GM23248 (cell line): ENCODE results near the gene RAB6B.
"Not testable (repeated sequence)": the region's sequence is repeated elsewhere in the genome, so short reads cannot be mapped to it uniquely, and the experiment has no call there.

ENCODE experiments used
- EZH2 ChIP-seq: fragments of 200-600 bp; sonication (generic); IDR thresholded peaks from 2 replicates; pipeline ENCODE4 v1.6.1; 2018; ENCODE audit warnings: antibody characterized with exemption, mild to moderate bottlenecking; ENCODE audit not compliant: insufficient read depth, poor library complexity, severe bottlenecking
- EZH2phosphoT487 ChIP-seq: fragments of 200-600 bp; sonication (generic); IDR thresholded peaks from 2 replicates; pipeline ENCODE4 v1.6.1; 2018; ENCODE audit warnings: antibody characterized with exemption, moderate library complexity, mild to moderate bottlenecking, low read depth; ENCODE audit not compliant: insufficient read depth

DNA sequence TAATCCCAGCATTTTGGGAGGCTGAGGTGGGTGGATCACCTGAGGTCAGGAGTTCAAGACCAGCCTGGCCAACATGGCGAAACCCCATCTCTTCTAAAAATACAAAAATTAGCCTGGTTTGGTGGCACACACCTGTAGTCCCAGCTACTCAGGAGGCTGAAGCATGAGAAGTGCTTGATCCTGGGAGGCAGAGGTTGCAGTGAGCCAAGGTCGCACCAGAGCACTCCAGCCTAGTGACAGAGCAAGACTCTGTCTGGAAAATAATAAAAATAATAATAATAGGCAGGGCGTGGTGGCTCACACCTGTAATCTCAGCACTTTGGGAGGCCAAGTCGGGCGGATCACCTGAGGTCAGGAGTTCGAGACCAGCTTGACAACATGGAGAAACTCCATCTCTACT lies 114.9 kb downstream of the RAB6B start:
- not testable (repeated sequence) for TF ChIP-seq EZH2, EZH2phosphoT487
